ENCODE results near the gene ADAM17.
"Not testable (repeated sequence)": the region's sequence is repeated elsewhere in the genome, so short reads cannot be mapped to it uniquely, and the experiment has no call there.

ADAM17 gene

DNA sequence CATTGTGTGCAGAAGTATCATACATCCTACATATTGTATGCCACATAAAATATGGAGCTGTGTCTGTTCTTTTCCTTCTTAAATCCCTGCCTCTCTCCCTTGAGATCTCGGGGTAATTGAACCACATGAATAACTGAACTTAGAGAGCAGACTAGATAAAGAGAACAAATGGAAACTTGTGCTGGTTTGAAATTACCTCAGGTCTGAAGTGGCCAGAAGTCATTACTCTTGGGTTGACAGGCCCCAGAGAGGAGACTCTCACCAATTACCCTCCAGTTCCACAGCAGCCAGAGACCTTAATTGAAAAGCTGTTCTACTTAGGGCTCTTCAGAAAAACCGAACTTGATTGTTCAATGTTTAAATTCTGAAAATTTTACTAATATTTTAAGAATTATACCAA is 5.0 kb upstream of the ADAM17 start:
- no peak for DNase-seq

DNA sequence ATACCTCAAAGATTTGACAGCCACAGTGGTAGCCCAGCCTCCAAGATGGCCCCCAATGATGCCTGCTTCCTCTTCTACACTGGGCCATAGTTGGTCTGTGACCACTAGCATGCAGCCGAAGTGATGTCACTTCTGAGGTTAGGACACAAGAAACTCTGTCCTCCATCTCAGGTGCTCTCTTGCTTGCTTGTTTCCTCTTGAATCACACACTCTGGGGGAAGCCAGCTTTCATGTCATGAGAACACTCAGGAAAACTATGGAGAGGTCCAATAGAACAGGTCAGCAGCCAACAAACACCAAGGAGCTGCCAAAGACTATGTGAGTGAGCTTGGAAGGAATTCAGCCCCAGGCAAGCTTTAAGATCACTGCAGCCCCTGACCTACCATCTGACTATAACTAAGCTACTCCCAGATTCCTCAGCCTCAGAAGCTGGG is 3.3 kb upstream of the ADAM17 start:
- DNase-seq: no peak

DNA sequence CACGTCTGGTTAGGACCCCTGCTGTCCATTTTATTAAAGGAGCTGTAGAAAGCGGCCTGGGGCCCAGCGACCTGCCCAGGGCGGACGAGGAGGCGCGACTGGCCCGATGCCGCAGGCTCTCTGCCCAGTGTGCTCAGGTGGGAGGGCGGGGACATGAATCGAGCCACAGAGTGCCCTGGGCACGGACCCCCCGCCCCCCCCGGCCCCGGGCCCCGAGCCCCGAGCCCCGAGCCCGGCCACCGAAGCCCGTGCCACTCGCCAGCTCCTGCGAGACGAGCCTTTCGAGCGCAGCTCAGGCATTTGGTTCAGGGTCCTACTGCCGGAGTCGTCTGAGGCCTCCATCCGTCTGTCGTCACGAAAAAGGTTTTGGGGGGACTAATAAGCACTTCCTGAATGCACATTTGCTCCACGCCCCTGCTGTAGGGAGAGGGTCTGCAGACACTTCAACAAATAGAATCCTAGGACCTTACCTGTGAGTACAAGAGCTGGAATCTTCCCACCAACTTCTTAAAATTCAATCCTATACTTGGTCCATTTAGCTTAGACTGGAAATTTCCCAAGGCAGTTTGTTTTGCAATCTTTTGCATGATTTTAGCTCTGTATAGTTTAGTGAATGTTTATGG is 602 bp upstream of the ADAM17 start:
- DNase-seq: peak; percentile 37

DNA sequence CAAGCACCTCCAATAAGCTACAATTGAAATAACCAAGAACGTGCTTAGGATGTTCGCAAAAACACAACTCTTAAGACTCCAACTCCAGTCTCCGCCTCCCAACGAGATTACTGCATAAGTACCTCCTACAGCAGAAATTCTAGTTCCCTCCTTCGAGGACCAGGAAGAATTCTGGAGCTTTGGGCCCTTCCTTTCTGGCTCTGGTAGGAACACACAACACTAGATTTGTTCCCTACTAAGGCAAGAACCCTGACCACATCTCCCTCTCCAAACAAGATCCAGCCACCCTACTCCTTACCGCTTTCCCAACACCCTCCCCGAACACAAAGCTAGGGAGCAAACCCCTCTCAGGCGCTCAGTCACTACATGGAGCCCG is 721 bp downstream of the ADAM17 start:
- no peak for DNase-seq

DNA sequence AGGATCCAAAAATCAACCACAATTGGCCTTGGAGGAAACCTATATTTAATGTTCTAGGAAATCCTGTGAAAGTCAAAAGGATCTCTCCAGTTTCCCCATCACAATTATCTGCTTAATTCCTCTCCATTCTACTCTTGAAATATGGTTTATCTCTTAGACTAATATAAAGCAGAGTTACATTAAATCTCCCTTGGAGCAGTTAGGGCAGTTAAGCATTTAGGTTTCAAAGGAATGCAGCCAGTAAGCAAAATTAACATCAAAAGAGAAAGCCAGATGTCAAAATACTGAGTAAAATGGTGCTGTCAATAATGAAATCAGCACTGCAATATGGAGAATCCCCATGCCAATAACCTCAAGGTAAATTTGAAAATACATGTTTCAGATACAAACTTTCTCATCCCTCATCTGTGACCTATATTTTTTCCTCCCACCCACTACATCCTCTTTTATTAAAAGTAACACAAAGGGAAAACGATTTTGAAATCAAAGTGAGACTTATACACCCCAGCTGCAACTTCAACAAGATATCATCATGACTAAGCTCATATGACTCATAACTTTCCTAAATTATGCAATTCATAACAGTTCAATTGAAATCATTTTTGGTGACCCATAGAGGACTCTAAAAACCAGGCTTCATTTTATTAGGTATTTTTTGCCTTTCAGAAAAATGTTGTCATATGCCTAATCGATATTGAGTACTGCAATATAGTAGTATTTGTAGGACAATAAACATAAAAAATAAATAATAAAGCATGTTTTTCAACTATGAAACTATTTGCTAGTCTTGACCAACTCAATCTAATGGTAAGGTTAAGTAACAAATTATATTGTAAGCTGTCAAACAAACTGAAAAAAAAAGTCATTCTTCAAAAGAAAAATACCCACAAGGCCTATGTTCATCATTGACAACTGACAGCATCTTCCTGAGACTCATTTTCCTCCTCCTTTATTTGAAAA is 3.1 kb downstream of the ADAM17 start:
- DNase-seq: no peak

DNA sequence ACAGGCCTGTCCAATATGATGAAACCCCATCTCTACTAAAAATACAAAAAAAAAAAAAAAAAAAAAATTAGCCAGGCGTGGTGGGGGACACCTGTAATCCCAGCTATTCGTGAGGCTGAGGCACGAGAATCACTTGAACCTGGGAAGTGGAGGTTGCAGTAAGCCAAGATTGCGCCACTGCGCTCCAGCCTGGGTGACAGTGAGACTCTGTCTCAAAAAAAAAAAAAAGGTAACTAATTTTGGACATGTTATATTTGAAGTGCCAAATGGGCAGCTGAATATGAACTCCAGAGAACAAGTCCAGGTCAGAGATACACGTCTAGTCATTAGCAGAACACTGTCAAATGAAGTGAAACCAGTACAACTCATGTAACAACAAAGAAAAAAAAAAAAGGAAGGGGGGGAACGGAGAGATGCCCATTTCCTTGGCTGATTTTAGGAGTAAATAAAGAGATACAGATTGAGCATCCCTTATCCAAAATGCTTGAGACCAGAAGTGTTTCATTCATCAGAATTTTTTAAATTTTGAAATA is 4.7 kb downstream of the ADAM17 start:
- DNase-seq: not testable (repeated sequence)

DNA sequence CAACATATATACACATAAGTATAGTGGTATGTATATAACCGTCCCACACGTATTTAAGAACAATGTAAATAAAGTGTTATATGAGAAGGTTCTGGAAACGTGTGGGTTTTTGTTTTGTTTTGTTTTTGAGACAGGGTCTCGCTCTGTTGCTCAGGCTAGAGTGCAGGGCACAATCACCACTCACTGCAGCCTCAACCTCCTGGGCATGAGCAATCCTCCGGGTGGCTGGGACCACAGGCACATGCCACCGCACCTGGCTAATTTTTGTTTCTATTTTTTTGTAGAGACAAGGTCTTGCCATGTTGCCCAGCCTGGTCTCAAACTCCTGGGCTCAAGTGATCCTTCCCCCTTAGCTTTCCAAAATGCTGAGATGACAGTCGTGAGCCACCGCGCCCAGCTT is 6.2 kb downstream of the ADAM17 start:
- DNase-seq: no peak

DNA sequence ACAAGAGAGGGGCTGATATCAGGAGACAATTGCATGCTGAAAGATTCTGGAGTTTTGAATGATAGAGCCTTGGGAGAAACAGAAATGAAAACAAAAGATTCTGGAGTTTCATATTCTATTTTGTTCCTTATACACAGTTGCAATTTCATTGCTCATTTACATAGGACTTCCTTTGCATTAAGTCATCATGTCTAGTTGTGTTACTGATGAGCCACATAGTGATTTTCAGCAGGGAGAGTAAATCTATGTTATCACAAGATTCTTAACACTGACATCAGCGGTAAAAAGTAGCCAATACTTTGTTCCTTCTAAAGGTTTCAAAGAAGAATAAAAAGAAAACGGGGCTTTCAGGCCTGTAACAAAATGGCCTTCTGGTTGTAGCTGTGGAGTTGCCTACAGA is 7.1 kb downstream of the ADAM17 start:
- no peak for DNase-seq

DNA sequence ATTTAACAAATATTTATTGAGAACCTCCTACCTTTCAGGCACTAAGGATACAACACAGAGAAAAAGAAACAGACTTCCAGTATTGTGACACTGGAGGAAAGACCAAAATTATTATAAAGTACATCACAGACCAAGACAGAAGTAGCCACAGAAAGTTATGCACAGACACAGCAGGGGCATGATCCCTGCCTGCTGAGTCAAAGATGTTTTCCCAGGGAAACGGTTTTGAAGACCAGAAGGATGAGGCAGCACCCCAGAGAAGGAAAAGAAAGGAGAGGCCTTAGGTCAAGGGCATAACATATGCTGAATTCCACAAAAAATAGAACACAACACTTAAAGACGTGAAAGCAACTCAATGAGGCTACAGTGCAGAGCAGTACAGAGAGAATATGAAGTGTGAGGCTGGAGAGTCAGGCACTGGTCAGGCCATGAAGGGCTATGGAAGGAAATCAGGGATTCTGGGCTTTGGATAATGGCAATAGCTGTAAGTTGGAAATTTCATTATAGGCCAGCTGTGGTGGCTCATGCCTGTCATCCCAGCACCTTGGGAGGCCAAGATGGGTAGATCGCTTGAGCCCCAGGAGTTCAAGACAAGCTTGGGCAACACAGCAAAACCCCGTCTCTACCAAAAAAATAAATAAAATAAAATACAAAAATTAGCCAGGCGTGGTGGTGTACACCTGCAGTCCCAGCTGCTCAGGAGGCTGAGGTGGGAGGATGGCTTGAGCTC is 8.2 kb downstream of the ADAM17 start:
- no peak for DNase-seq

DNA sequence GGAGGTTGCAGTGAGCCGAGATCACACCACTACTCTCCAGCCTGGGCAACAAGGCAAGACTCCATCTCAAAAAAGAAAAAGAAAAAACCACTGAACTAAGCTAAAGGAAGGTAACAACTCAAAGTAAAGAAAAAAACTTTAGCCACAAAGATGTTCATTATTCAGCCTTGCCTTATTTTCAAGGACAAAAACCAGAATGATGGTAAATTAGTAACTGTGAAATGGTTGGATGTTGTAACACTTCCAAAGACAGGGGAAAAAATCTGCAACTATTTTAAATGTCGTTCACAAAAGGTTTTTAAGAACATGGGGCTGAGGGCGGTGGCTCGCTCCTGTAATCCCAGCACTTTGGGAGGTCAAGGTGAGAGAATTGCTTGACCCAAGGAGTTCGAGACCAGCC is 10.1 kb downstream of the ADAM17 start:
- DNase-seq: no peak

DNA sequence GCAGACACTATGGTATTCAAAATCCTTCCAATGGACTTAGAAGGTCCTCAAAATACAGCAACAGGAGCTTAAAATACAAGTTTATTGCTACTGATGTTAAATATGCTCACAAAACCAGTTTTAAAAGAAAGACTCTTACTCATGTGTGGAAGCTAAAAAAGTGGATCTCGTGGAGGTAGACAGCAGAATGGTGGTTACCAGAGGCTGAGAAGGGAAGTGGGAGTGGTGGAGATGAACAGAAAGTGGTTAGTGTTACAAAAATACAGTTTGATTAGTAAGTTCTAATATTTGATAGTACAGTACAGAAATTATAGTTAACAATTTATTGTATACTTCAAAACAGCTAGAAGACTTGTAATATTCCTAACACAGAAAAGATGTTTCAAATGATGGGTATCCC is 12.1 kb downstream of the ADAM17 start:
- no peak for DNase-seq

DNA sequence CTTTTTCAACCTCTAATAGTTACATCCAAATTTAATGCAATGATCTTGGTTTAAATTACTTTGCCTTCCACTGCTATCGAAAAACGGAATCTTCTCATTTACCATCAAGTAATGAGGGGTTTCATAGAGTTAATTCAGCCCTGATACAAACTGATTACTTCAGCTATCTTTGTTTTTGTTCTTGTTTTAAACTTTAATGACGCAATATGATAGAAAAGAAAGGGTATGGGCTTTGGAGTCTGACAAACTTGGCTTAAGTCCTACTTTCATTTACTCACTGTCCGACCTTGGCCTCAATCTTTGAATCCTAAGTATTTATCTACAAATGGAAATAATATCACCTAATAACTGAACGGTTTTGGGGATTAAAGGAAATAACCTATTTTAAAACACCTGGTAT is 16.1 kb downstream of the ADAM17 start:
- no peak for DNase-seq

DNA sequence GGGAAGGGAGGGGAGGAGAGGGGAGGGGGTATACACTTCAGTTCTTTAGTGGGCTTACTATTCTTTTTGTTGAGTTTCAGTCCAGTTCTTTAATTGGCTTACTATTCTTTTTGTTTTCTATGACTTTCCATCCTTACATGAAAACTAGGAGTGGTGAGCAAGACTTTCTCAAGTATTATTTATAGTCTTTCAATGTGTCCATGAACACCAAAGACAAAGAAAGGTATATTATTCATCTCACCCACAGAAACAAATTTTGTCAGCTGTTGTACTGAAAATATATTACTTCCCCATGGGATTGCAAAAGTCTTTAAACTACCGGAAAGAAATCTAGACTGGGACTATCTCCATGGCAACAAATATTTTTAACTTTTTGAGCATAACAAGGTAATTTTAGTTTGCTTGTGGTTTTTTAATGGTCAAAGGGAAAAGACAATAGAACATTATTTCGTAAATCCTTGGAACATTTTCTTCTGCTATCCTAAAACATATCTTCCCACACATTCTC is 17.6 kb downstream of the ADAM17 start:
- DNase-seq: no peak

DNA sequence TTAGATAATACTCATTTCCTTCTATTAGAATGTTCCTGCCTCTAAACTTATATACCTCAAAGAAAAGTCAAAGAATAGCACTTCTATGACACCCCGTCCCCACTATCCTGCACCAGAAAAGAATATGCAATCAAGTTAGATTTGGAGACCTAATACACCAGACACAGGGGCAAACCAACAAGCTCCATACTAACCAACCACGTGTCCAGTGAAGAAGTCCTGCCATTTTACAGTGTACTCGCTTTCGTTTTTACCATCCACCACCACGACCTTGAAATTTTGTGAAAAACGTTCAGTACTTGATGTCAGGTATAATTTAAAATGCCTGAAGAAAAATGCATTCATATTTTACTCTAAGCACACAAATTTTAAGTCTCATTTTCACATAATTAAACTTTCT is 19.1 kb downstream of the ADAM17 start:
- no peak for DNase-seq

DNA sequence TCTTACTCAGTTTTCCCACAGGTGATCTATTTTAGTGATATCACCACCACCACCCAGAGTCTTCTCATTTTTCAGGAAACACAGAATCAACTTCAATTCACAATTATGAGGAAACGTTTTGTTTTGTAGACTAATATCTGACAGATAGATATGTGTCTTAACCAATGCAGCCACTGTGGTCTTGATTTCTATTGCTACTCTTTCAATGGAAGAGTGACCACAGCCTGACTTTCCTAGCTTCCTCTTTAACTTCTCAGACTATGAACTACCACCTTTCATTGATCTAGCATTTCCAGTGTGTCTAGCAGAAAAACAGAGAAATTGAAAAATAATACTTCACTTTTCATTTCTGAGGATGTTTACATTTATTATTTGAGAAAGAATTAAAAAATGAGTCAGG is 20.5 kb downstream of the ADAM17 start:
- no peak for DNase-seq

DNA sequence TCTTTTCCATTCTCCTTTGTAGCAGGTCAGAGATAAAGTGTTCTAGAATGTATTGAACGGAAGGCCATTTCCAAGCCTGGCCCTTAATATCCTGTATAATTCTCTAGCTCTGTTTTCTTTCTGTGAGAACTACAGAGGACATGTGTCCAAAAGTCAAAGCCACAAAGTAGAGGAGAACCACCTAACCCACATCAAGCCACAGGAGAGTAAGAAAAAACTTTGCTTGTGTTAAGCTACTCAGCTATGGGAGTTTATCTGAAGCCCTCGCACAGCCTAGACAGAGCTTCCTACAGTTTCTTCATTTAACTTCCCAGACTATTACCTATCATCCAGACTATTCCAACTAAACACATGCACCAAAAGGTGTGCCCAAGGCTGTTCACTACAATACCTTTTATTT is 22.0 kb downstream of the ADAM17 start:
- no peak for DNase-seq

DNA sequence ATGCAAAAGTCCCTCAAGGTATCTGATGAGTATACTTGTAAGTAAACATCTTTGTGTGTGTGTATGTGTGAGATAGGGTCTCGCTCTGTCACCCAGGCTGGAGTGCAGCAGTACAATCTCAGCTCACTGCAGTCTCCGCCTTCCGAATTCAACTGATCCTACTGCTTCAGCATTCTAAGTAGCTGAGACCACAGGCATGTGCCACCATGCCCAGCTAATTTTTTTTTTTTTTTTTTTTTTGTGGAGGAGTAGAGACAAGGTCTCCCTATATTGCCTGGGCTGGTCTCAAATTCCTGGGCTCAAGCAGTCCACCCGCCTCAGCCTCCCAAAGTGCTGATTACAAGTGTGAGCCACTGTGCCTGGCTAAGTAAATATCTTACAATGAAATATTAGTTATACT is 23.2 kb downstream of the ADAM17 start:
- no peak for DNase-seq

DNA sequence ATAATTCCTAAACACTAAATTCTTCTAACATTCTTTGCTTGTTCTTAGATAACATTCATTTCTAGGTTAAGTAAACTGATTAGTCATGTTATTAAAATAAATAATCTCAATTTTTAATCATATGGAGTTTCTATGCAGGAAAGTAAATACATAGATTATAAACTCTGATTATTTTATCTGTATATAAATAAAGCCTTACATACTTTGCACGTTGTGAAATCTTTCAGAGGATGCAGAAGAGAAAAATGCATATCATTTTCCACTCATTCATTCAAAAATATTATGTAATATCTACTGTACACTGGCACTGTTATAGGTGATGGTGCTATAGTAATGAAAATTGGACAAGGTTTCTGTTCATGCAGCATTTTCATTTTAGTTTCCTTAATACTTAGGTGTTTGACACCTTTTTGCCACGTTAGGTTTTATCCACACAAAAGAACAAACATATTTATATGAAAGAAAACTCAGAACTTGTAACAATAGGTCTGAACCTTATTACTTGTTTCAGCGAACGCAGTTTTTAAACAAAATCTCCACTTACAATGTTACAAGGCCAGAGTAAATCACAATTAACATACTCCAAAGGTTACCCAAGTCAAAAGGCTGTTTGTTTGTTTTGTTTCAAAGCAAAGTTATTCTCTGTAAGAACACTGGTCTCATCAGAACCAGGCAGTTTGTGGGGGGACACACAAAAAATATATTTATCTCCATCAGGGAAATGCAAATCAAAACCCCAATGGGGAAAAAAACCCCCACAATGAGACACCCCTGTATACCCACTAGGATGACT is 27.4 kb downstream of the ADAM17 start:
- DNase-seq: no peak

DNA sequence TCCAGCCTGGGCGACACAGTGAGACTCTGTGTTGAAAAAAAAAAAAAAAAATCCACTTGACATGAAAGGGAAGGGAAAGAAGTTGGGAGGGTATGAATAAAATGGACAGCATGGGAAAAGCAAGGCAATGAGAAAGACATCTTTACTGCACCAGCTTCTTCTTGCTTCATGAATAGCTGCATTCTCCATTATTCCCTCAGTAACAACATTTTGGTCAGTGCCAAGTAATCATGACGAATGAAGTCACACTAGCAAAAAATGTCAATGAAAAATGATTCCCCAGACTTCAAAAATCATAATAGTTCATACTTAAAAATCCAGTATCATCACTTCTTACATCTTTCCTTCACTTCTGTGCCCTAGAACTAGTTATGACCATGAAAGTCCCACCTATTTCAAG is 30.4 kb downstream of the ADAM17 start:
- no peak for DNase-seq

DNA sequence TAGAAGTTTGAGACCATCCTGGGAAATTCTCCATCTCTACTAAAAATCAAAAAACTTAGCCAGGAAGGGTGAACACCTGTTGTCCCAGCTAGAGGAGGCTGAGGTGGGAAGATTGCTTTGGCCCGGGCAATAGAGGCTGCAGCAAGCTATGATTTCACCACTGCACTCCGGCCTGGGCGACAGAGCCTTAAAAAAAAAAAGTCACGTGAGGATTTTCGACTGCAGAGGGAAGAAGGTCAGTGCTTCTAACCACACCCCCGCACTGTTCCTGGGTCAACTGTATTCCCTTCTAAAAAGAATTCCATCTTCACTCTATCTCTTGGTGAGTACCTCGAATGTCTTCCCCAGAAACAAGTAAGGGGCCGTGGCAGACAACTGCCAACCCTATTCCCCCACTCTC is 31.3 kb downstream of the ADAM17 start:
- no peak for DNase-seq

DNA sequence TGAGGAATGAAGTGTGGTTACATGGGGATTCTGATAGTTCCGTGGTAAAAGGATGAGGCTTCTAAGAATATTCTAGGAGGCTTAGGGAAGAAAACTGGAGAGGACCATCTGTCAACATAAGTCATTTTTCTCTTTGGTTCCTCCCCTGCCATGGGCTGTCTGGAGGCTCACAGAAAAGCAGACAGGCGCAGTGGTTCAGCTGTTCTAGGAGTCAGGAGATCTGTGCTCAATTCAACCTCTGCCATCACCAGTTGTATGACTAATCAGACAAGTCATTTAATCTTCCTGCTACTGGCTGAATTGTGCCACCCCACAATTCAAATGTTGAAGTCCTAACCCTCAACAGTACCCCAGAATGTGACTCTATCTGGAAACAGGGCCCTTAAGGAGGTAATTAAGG is 36.4 kb downstream of the ADAM17 start:
- DNase-seq: no peak

DNA sequence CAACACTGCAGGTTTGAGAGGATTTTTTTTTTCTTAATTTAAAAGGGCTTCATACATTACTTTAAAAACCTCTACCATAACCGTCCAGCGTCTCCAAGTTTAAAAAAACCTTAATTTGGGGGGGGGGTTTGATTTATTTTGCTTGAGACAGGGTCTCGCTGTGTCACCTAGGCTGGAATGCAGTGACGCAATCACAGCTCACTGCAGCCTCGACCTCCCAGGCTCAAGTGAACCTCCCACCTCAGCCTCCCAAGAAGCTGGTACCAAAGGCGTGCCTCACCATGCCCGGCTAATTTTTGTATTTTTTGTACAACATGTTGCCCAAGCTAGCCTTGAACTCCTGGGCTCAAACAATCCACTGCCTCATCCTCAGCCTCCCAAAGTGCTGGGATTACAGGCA is 36.9 kb downstream of the ADAM17 start:
- DNase-seq: no peak

DNA sequence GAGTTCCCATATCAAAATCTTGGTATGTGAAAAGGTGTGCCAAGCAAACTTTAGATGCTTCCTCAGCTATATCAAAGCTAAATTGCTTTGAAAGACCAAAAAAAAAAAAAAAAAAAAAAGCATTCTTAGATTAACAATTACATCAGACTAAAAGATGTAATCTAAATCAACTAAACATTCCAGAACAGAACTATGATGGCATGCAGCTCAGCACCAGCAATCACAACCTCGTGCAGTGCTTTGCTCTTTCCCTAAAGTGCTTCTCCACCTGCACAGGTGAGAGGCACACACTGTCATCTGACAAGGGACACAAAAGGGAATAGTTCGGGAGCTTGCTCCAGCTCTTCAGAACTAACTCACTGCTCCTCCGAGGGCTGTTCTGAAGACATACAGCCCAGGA is 37.5 kb downstream of the ADAM17 start:
- no peak for DNase-seq
